A549 (cell line): ENCODE measurements around the gene RETREG1. TPM values are rescaled to one million over a fixed set of nuclear protein-coding genes. Genes with fewer than 3 reads are reported as not detected.

Experiments used
- polyA plus RNA-seq, 4 experiments: library from polyadenylated mRNA; depleted of rRNA in 3 of 4; stranded (reverse); fragments of >200 nt; fragmentation: RNase III in 1 of 4; extraction: RNeasy Plus Mini Kit Qiagen cat#74134 plus additional on column Dnase treatment in 1 of 4; gene quantifications; 2 replicates in 3 of 4; 3 replicates in 1 of 4; pipeline ENCODE4 v1.2.3, GENCODE V29; 2011 to 2017
- small RNA-seq, 6 experiments: library from RNA; depleted of rRNA; stranded (forward); fragments of <200 nt; gene quantifications; one replicate each; pipeline ENCODE3, GENCODE V24; 2012

RETREG1 gene
- polyA plus RNA-seq, 2 of the 4 experiments (the other 2 are of a cell fraction), result 2.1 to 3.4 TPM

Small RNA genes lying within 50 kb of the gene (small RNA-seq; reads per million reads assigned to genes)
- 0 reads per million in 6 experiments for gene RF00019

Other genes with a start within 250 kb of the RETREG1 start
- gene ZNF622, start 151.2 kb downstream of the RETREG1 start, polyA plus RNA-seq (2011; rRNA removed), result 17.9 and 23.2 TPM in 2 replicates
- gene ZNF622, start 151.2 kb downstream of the RETREG1 start, polyA plus RNA-seq (2017; fragmentation: RNase III; extraction: RNeasy Plus Mini Kit Qiagen cat#74134 plus additional on column Dnase treatment), result 35.4 to 38.0 TPM (median 37.5 TPM) in 3 replicates